HG03139 (cell line): ENCODE data around the gene TUNAR.
"Not testable (repeated sequence)": the region's sequence is repeated elsewhere in the genome, so short reads cannot be mapped to it uniquely, and the experiment has no call there.

Experiments
- ATAC-seq: cut with Tn5 transposase; IDR thresholded peaks from one replicate; pipeline ENCODE4 v1.9.1; 2021; ENCODE audit not compliant: unreplicated experiment

Gene TUNAR

DNA sequence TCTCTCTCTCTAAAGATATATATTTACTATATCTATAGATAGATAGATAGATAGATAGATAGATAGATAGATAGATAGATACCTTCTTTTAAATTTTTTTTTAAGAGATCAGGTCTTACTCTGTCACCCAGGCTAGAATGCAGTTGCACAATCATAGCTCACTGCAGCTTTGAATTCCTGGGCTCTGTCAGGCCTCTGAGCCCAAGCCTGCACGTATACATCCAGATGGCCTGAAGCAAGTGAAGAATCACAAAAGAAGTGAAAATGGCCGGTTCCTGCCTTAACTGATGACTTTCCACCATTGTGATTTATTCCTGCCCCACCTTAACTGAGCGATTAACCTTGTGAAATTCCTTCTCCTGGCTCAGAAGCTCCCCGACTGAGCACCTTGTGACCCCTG, 91.4 kb downstream of the TUNAR start:
- ATAC-seq = not testable (repeated sequence)
